C4-2B (cell line): ENCODE data around the gene GGT1.
A peak's percentile ranks its signal among the peaks of the same experiment; 100 is the strongest.

Experiments
- H3K27ac ChIP-seq: fragments of 450-650 bp; 2 replicates; pipeline ENCODE4 v1.5.1; 2017
- CTCF ChIP-seq: fragments of 450-650 bp; conservative IDR thresholded peaks from 2 replicates; pipeline ENCODE4 v1.5.1; 2017; ENCODE audit warnings: mild to moderate bottlenecking
- ZFX ChIP-seq: fragments of 450-650 bp; IDR thresholded peaks from 2 replicates; pipeline ENCODE4 v1.6.1; 2017

The GGT1 gene

GRCh38 chr22:24564376-24565058 lies 38.5 kb upstream of the GGT1 start:
- H3K27ac ChIP-seq: no peak overlapping the region
- TF ChIP-seq CTCF: no peak
- no peak for TF ChIP-seq ZFX

GRCh38 chr22:24565077-24565476 lies 37.9 kb upstream of the GGT1 start:
- no peak overlapping the region for H3K27ac ChIP-seq
- TF ChIP-seq CTCF: no peak
- TF ChIP-seq ZFX: no peak

GRCh38 chr22:24566899-24567511 lies 36.0 kb upstream of the GGT1 start:
- no peak overlapping the region for H3K27ac ChIP-seq
- TF ChIP-seq ZFX (no peak), CTCF (no peak)

GRCh38 chr22:24567668-24568067 lies 35.3 kb upstream of the GGT1 start:
- TF ChIP-seq ZFX: no peak
- no peak for TF ChIP-seq CTCF
- H3K27ac ChIP-seq: no peak overlapping the region

GRCh38 chr22:24571266-24571665 lies 31.7 kb upstream of the GGT1 start:
- TF ChIP-seq ZFX (no peak), CTCF (no peak)
- peak overlapping the region; percentile 5; the same call in 1 of the 2 replicates for H3K27ac ChIP-seq

- no peak overlapping the region for H3K27ac ChIP-seq
- no peak for TF ChIP-seq ZFX
Measured at GRCh38 chr22:24576778-24577177, 26.2 kb upstream of the GGT1 start.

- peak overlapping the region; percentile 51 for H3K27ac ChIP-seq
- no peak for TF ChIP-seq ZFX
- no peak for TF ChIP-seq CTCF
Measured at GRCh38 chr22:24578355-24579257, 24.4 kb upstream of the GGT1 start.
